ENCODE measurements around the gene SCMH1.
"Not testable (repeated sequence)": the region's sequence is repeated elsewhere in the genome, so short reads cannot be mapped to it uniquely, and the experiment has no call there.

The SCMH1 gene

GRCh38 chr1:41152622-41153044 lies 89.5 kb downstream of the SCMH1 start:
- peak; percentile 89 for DNase-seq (ENCODE audit: low read depth)

- DNase-seq (ENCODE audit: low read depth): no peak
These were observed 90.3 kb downstream of the SCMH1 start for GRCh38 chr1:41151846-41152245.

GRCh38 chr1:41149570-41149969 lies 92.5 kb downstream of the SCMH1 start:
- DNase-seq (ENCODE audit: low read depth): no peak

- DNase-seq (ENCODE audit: low read depth): no peak
These were observed 97.8 kb downstream of the SCMH1 start for GRCh38 chr1:41144285-41144684.

- no peak for DNase-seq (ENCODE audit: low read depth)
These were observed 103.6 kb downstream of the SCMH1 start for GRCh38 chr1:41138549-41138948.

- no peak for DNase-seq (ENCODE audit: low read depth)
These were observed 106.7 kb downstream of the SCMH1 start for GRCh38 chr1:41135196-41135947.

- not testable (repeated sequence) for DNase-seq (ENCODE audit: low read depth)
These were observed 107.8 kb downstream of the SCMH1 start for GRCh38 chr1:41134325-41134724.

- peak; percentile 80 for DNase-seq (ENCODE audit: low read depth)
These were observed 119.1 kb downstream of the SCMH1 start for GRCh38 chr1:41122851-41123518.

GRCh38 chr1:41122148-41122547 lies 120.0 kb downstream of the SCMH1 start:
- DNase-seq (ENCODE audit: low read depth): no peak

GRCh38 chr1:41118645-41119044 lies 123.5 kb downstream of the SCMH1 start:
- no peak for DNase-seq (ENCODE audit: low read depth)

- DNase-seq (ENCODE audit: low read depth): not testable (repeated sequence)
These were observed 124.9 kb downstream of the SCMH1 start for GRCh38 chr1:41117241-41117640.

GRCh38 chr1:41110736-41111135 lies 131.4 kb downstream of the SCMH1 start:
- no peak for DNase-seq (ENCODE audit: low read depth)

- DNase-seq (ENCODE audit: low read depth): no peak
These were observed 131.8 kb downstream of the SCMH1 start for GRCh38 chr1:41110286-41110685.

- peak; percentile 82 for DNase-seq (ENCODE audit: low read depth)
These were observed 132.6 kb downstream of the SCMH1 start for GRCh38 chr1:41109310-41110197.

- no peak for DNase-seq (ENCODE audit: low read depth)
These were observed 133.3 kb downstream of the SCMH1 start for GRCh38 chr1:41108696-41109275.

GRCh38 chr1:41103766-41104165 lies 138.3 kb downstream of the SCMH1 start:
- DNase-seq (ENCODE audit: low read depth): no peak

GRCh38 chr1:41102653-41103052 lies 139.5 kb downstream of the SCMH1 start:
- no peak for DNase-seq (ENCODE audit: low read depth)

- DNase-seq (ENCODE audit: low read depth): peak; percentile 90
These were observed 140.0 kb downstream of the SCMH1 start for GRCh38 chr1:41101950-41102607.

- DNase-seq (ENCODE audit: low read depth): no peak
These were observed 141.0 kb downstream of the SCMH1 start for GRCh38 chr1:41101076-41101475.

- no peak for DNase-seq (ENCODE audit: low read depth)
These were observed 141.9 kb downstream of the SCMH1 start for GRCh38 chr1:41100170-41100569.

GRCh38 chr1:41098730-41099460 lies 143.2 kb downstream of the SCMH1 start:
- DNase-seq (ENCODE audit: low read depth): no peak
